HepG2 (cell line): Measurements from ENCODE around the gene KCTD15. TPM values are rescaled to one million over a fixed set of nuclear protein-coding genes. Genes with fewer than 3 reads are reported as not detected.

Experiments
- CBX1 ChIP-seq: IDR thresholded peaks from one replicate; pipeline ENCODE4 v1.6.1; 2016; ENCODE audit warnings: antibody characterized with exemption, low read depth
- CHCHD3 ChIP-seq: sonication (generic); formaldehyde crosslinking; IDR thresholded peaks from 2 replicates; pipeline ENCODE4 v1.8.0; 2022; ENCODE audit warnings: mild to moderate bottlenecking, missing genetic modification reagents, moderate library complexity
- EP300 ChIP-seq, 3 experiments: sonication (generic) in 1 of 3; formaldehyde crosslinking in 1 of 3; IDR thresholded peaks; 2 replicates each; pipeline versions ENCODE4 v1.5.1 to v1.6.1; 2011 to 2020; ENCODE audit warnings: low read depth in 2 of 3, low read length in 2 of 3, borderline replicate concordance in 1 of 3, improper control_type of control experiment in 1 of 3, mild to moderate bottlenecking in 1 of 3, missing genetic modification reagents in 1 of 3, moderate library complexity in 1 of 3
- KDM4B ChIP-seq: sonication (generic); formaldehyde crosslinking; IDR thresholded peaks from 2 replicates; pipeline ENCODE4 v1.4.0; 2020; ENCODE audit warnings: missing genetic modification reagents
- PHF20 ChIP-seq: sonication (generic); formaldehyde crosslinking; IDR thresholded peaks from 2 replicates; pipeline ENCODE4 v1.5.0; 2020; ENCODE audit warnings: mild to moderate bottlenecking, missing genetic modification reagents
- RAD51 ChIP-seq: fragments of 450-650 bp; IDR thresholded peaks from 2 replicates; pipeline ENCODE4 v1.6.1; 2016; ENCODE audit warnings: borderline replicate concordance
- TBP ChIP-seq: sonication (generic); formaldehyde crosslinking; IDR thresholded peaks from 2 replicates; pipeline ENCODE4 v1.5.0; 2020; ENCODE audit warnings: missing genetic modification reagents
- TBX3 ChIP-seq: fragments of 450-650 bp; IDR thresholded peaks from 2 replicates; pipeline ENCODE4 v1.6.1; 2017; ENCODE audit warnings: antibody characterized with exemption, mild to moderate bottlenecking, inconsistent platforms, borderline replicate concordance
- ZBTB10 ChIP-seq: sonication (generic); formaldehyde crosslinking; IDR thresholded peaks from 2 replicates; pipeline ENCODE4 v1.4.0; 2020; ENCODE audit warnings: missing genetic modification reagents, borderline replicate concordance
- ZNF263 ChIP-seq: sonication (generic); formaldehyde crosslinking; IDR thresholded peaks from 2 replicates; pipeline ENCODE4 v1.4.0; 2020; ENCODE audit warnings: missing genetic modification reagents
- ZNF30 ChIP-seq: sonication (generic); formaldehyde crosslinking; IDR thresholded peaks from 2 replicates; pipeline ENCODE4 v1.5.0; 2020; ENCODE audit warnings: mild to moderate bottlenecking, missing genetic modification reagents
- ZNF326 ChIP-seq: sonication (generic); formaldehyde crosslinking; IDR thresholded peaks from 2 replicates; pipeline ENCODE4 v1.4.0; 2020; ENCODE audit warnings: missing genetic modification reagents, borderline replicate concordance
- ZNF510 ChIP-seq: sonication (generic); formaldehyde crosslinking; IDR thresholded peaks from 2 replicates; pipeline ENCODE4 v1.4.0; 2020; ENCODE audit warnings: low read depth, mild to moderate bottlenecking, missing genetic modification reagents
- ZNF574 ChIP-seq: sonication (generic); formaldehyde crosslinking; IDR thresholded peaks from 2 replicates; pipeline ENCODE4 v1.4.0; 2020; ENCODE audit warnings: missing genetic modification reagents
- ZNF777 ChIP-seq: sonication (generic); formaldehyde crosslinking; IDR thresholded peaks from 2 replicates; pipeline ENCODE4 v1.4.0; 2020; ENCODE audit warnings: missing genetic modification reagents
- ZNF878 ChIP-seq: sonication (generic); formaldehyde crosslinking; IDR thresholded peaks from 2 replicates; pipeline ENCODE4 v1.8.1; 2023; ENCODE audit warnings: mild to moderate bottlenecking, missing genetic modification reagents, moderate library complexity
- polyA plus RNA-seq, 8 experiments: library from polyadenylated mRNA; depleted of rRNA in 3 of 8; stranded (reverse) in 7 of 8; unstranded in 1 of 8; fragments of >200 nt; fragmentation: Illumina TruSeq in 4 of 8; extraction: Trizol in 4 of 8; gene quantifications; 2 replicates each; pipeline versions ENCODE4 v1.2.1 to v1.2.3, GENCODE V29; 2011 to 2016; ENCODE audit warnings: low read depth in 4 of 8, missing spikeins in 1 of 8, mixed read lengths in 1 of 8; ENCODE audit not compliant: insufficient read depth in 1 of 8
- total RNA-seq, 5 experiments: library from RNA; depleted of rRNA; stranded (reverse); fragments of >200 nt; fragmentation: Illumina TruSeq; extraction: Trizol; gene quantifications; 2 replicates each; pipeline ENCODE4 v1.2.3, GENCODE V29; 2016; ENCODE audit warnings: low read depth in 1 of 5
- TF ChIP-seq, protein P1 (sequence below): sonication (generic); formaldehyde crosslinking; IDR thresholded peaks from 2 replicates; pipeline ENCODE4 v1.4.0; 2020; ENCODE audit warnings: low read depth, mild to moderate bottlenecking, missing genetic modification reagents
- TF ChIP-seq, protein P2 (sequence below): sonication (generic); formaldehyde crosslinking; IDR thresholded peaks from 2 replicates; pipeline ENCODE4 v1.5.1; 2020; ENCODE audit warnings: mild to moderate bottlenecking, missing genetic modification reagents, moderate library complexity

Gene KCTD15
- total and polyA plus RNA-seq, 2 of the 13 experiments (the other 11 are each of a cell fraction or from before 2014, with no cell fraction given) = 13.2 to 16.7 TPM

- no peak for TF ChIP-seq TBP (CRISPR knock-in tag)
- TF ChIP-seq EP300 (IDR thresholded peaks at IDR 0.05; ENCODE audit: low read depth in 2 of 2, low read length in 2 of 2) = no peak
- no peak for TF ChIP-seq EP300 (CRISPR knock-in tag; IDR thresholded peaks at IDR 0.05; ENCODE audit: borderline replicate concordance)
- TF ChIP-seq ZBTB10 = no peak
- TF ChIP-seq CHCHD3 = no peak
- TF ChIP-seq PHF20 (CRISPR knock-in tag) = no peak
- no peak for TF ChIP-seq ZNF30 (CRISPR knock-in tag)
- TF ChIP-seq RAD51 = no peak
- peak; percentile 66 for TF ChIP-seq CBX1
- 0 out of 2 replicates have a peak, but pooled peaks have one; percentile 36 for TF ChIP-seq KDM4B (CRISPR knock-in tag)
- TF ChIP-seq, protein P1, sequence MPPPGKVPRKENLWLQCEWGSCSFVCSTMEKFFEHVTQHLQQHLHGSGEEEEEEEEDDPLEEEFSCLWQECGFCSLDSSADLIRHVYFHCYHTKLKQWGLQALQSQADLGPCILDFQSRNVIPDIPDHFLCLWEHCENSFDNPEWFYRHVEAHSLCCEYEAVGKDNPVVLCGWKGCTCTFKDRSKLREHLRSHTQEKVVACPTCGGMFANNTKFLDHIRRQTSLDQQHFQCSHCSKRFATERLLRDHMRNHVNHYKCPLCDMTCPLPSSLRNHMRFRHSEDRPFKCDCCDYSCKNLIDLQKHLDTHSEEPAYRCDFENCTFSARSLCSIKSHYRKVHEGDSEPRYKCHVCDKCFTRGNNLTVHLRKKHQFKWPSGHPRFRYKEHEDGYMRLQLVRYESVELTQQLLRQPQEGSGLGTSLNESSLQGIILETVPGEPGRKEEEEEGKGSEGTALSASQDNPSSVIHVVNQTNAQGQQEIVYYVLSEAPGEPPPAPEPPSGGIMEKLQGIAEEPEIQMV (CRISPR knock-in tag) = no peak
- TF ChIP-seq ZNF574 (CRISPR knock-in tag) = peak; percentile 83
- no peak for TF ChIP-seq TBX3
- TF ChIP-seq ZNF777 (CRISPR knock-in tag) = no peak
- TF ChIP-seq, protein P2, sequence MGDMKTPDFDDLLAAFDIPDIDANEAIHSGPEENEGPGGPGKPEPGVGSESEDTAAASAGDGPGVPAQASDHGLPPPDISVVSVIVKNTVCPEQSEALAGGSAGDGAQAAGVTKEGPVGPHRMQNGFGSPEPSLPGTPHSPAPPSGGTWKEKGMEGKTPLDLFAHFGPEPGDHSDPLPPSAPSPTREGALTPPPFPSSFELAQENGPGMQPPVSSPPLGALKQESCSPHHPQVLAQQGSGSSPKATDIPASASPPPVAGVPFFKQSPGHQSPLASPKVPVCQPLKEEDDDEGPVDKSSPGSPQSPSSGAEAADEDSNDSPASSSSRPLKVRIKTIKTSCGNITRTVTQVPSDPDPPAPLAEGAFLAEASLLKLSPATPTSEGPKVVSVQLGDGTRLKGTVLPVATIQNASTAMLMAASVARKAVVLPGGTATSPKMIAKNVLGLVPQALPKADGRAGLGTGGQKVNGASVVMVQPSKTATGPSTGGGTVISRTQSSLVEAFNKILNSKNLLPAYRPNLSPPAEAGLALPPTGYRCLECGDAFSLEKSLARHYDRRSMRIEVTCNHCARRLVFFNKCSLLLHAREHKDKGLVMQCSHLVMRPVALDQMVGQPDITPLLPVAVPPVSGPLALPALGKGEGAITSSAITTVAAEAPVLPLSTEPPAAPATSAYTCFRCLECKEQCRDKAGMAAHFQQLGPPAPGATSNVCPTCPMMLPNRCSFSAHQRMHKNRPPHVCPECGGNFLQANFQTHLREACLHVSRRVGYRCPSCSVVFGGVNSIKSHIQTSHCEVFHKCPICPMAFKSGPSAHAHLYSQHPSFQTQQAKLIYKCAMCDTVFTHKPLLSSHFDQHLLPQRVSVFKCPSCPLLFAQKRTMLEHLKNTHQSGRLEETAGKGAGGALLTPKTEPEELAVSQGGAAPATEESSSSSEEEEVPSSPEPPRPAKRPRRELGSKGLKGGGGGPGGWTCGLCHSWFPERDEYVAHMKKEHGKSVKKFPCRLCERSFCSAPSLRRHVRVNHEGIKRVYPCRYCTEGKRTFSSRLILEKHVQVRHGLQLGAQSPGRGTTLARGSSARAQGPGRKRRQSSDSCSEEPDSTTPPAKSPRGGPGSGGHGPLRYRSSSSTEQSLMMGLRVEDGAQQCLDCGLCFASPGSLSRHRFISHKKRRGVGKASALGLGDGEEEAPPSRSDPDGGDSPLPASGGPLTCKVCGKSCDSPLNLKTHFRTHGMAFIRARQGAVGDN (CRISPR knock-in tag) = peak; percentile 56
- no peak for TF ChIP-seq ZNF878 (CRISPR knock-in tag)
- no peak for TF ChIP-seq ZNF510 (CRISPR knock-in tag)
- peak; percentile 31; the same call in 1 of the 2 replicates for TF ChIP-seq ZNF263
- TF ChIP-seq ZNF326 = no peak
These were observed 18.4 kb upstream of the KCTD15 start (continued) for GRCh38 chr19:33778089-33778791.
